GM23338 (cell line): ENCODE data around the gene MDN1. TPM values are rescaled to one million over a fixed set of nuclear protein-coding genes. Genes with fewer than 3 reads are reported as not detected.

Experiments
- ZNF114 ChIP-seq: fragments of 250-450 bp; sonication (Bioruptor Pico); IDR thresholded peaks from 2 replicates; pipeline ENCODE4 v1.5.0; 2020; ENCODE audit warnings: mild to moderate bottlenecking, moderate library complexity
- polyA plus RNA-seq: library from polyadenylated mRNA; unstranded; fragments of >200 nt; fragmentation: Nextera tagmentation; extraction: Ambion mirVana; gene quantifications from 2 replicates; pipeline ENCODE4 v1.2.1, GENCODE V29; 2016
- small RNA-seq: library from RNA; depleted of rRNA; stranded (forward); fragments of <200 nt; gene quantifications from one replicate; pipeline ENCODE3, GENCODE V24; 2014; ENCODE audit warnings: low replicate concordance
- total RNA-seq: library from RNA; depleted of rRNA; stranded (reverse); fragments of >200 nt; shearing (Covaris generic); gene quantifications from 2 replicates; pipeline ENCODE4 v1.2.3, GENCODE V29; 2014; rRNA removed
- TF ChIP-seq, protein P1 (sequence below), 2 experiments: fragments of 200-600 bp in 1 of 2; sonication (generic) in 1 of 2; conservative IDR thresholded peaks; 2 replicates each; pipeline versions ENCODE4 v1.5.1 to v1.6.1; 2016 to 2017; ENCODE audit warnings: antibody characterized with exemption in 2 of 2, low read depth in 2 of 2, mild to moderate bottlenecking in 2 of 2, moderate library complexity in 1 of 2

MDN1 gene
- total and polyA plus RNA-seq, 2 experiments from 2014 or later, result 165 to 217 TPM

GRCh38 chr6:89596056-89596455, 223.5 kb downstream of the MDN1 start (continued):
- TF ChIP-seq, protein P1, sequence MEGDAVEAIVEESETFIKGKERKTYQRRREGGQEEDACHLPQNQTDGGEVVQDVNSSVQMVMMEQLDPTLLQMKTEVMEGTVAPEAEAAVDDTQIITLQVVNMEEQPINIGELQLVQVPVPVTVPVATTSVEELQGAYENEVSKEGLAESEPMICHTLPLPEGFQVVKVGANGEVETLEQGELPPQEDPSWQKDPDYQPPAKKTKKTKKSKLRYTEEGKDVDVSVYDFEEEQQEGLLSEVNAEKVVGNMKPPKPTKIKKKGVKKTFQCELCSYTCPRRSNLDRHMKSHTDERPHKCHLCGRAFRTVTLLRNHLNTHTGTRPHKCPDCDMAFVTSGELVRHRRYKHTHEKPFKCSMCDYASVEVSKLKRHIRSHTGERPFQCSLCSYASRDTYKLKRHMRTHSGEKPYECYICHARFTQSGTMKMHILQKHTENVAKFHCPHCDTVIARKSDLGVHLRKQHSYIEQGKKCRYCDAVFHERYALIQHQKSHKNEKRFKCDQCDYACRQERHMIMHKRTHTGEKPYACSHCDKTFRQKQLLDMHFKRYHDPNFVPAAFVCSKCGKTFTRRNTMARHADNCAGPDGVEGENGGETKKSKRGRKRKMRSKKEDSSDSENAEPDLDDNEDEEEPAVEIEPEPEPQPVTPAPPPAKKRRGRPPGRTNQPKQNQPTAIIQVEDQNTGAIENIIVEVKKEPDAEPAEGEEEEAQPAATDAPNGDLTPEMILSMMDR (conservative IDR thresholded peaks at IDR 0.05; ENCODE audit: low read depth in 2 of 2), result no peak
- TF ChIP-seq ZNF114 (CRISPR knock-in tag), result no peak

Small RNA genes within 50 kb of the gene (small RNA-seq; reads per million reads assigned to genes)
- not detected for gene DNAJC19P6
- gene RF00019, result not detected

Other genes starting within 250 kb of the MDN1 start
- 13.0 and 20.3 TPM in 2 replicates for gene LYRM2, start 181.0 kb downstream of the MDN1 start, total RNA-seq
- gene LYRM2, start 181.0 kb downstream of the MDN1 start, polyA plus RNA-seq, result 48.9 and 67.3 TPM in 2 replicates
- gene CASP8AP2, start 10.1 kb upstream of the MDN1 start, total RNA-seq, result 22.8 and 31.3 TPM in 2 replicates
- 51.7 and 75.5 TPM in 2 replicates for gene CASP8AP2, start 10.1 kb upstream of the MDN1 start, polyA plus RNA-seq
- not detected in 2 replicates for gene GJA10, start 74.7 kb upstream of the MDN1 start, total RNA-seq
- not detected in 2 replicates for gene GJA10, start 74.7 kb upstream of the MDN1 start, polyA plus RNA-seq